Endodermal cell (in vitro differentiated cells): ENCODE results near the gene BRSK2. TPM values are rescaled to one million over a fixed set of nuclear protein-coding genes. Genes with fewer than 3 reads are reported as not detected.

Experiments used
- DNase-seq: peaks from one replicate; pipeline ENCODE4 v3.0.0-alpha.2; 2017
- H3K27ac ChIP-seq: 2 replicates; pipeline ENCODE4 v1.5.1; 2013; ENCODE audit warnings: mild to moderate bottlenecking, low read depth, low read length, moderate library complexity
- H3K27me3 ChIP-seq: 2 replicates; pipeline ENCODE4 v1.6.1; 2013; ENCODE audit warnings: mild to moderate bottlenecking, low read length, moderate library complexity; ENCODE audit not compliant: insufficient read depth, control insufficient read depth, poor library complexity, severe bottlenecking
- H3K36me3 ChIP-seq: 2 replicates; pipeline ENCODE4 v1.7.0; 2013; ENCODE audit warnings: mild to moderate bottlenecking, low read length, moderate library complexity; ENCODE audit not compliant: control insufficient read depth, insufficient read depth
- H3K4me1 ChIP-seq: one replicate; pipeline ENCODE4 v1.7.0; 2013; ENCODE audit warnings: low read length; ENCODE audit not compliant: control insufficient read depth, insufficient read depth
- H3K4me3 ChIP-seq: 2 replicates; pipeline ENCODE4 v1.5.1; 2013; ENCODE audit warnings: mild to moderate bottlenecking, low read length, moderate library complexity
- H3K9ac ChIP-seq: 2 replicates; pipeline ENCODE4 v1.6.1; 2013; ENCODE audit warnings: mild to moderate bottlenecking, low read length, moderate library complexity; ENCODE audit not compliant: poor library complexity, severe bottlenecking; ENCODE audit errors: extremely low read depth
- H3K9me3 ChIP-seq: 2 replicates; pipeline ENCODE4 v1.6.1; 2013; ENCODE audit warnings: mild to moderate bottlenecking, low read length, moderate library complexity; ENCODE audit not compliant: control insufficient read depth
- H3K27ac Mint-ChIP-seq: 2 replicates; pipeline ENCODE4 v1.8.0; 2020; ENCODE audit warnings: mixed read lengths
- H3K27me3 Mint-ChIP-seq: 2 replicates; pipeline ENCODE4 v1.8.0; 2021; ENCODE audit warnings: mild to moderate bottlenecking, mixed read lengths; ENCODE audit not compliant: insufficient read depth
- H3K36me3 Mint-ChIP-seq: 2 replicates; pipeline ENCODE4 v1.8.0; 2020; ENCODE audit warnings: low read depth, mixed read lengths
- H3K4me1 Mint-ChIP-seq: 2 replicates; pipeline ENCODE4 v1.8.0; 2020; ENCODE audit warnings: mixed read lengths
- H3K4me3 Mint-ChIP-seq: 2 replicates; pipeline ENCODE4 v1.8.0; 2020; ENCODE audit warnings: mild to moderate bottlenecking, moderate library complexity, mixed read lengths
- H3K9me3 Mint-ChIP-seq: 2 replicates; pipeline ENCODE4 v1.8.0; 2020; ENCODE audit warnings: mild to moderate bottlenecking, mixed read lengths
- CTCF ChIP-seq: fragments of 200-600 bp; sonication (generic); conservative IDR thresholded peaks from 2 replicates; pipeline ENCODE4 v1.5.0; 2021; ENCODE audit warnings: antibody characterized with exemption, mild to moderate bottlenecking
- whole genome bisulfite sequencing, 2 experiments: methylation state at CpG; one replicate each; pipeline versions ENCODE4 v1.1.5 to v1.1.7; 2013; ENCODE audit warnings: missing lambda C conversion rate in 2 of 2, mixed read lengths in 1 of 2; ENCODE audit not compliant: insufficient coverage in 1 of 2, insufficient read length in 1 of 2; 5-methylcytosine and 5-hydroxymethylcytosine counted together
- total RNA-seq, 2 donors: library from RNA; stranded (reverse); fragmentation: NEBNext Ultra II Directional in 1 of 2; extraction: Animal tissue kit (Norgen Biotek cat#: 25700) in 1 of 2; gene quantifications; 2 replicates in 1 of 2; 3 replicates in 1 of 2; pipeline ENCODE4 v1.2.1, GENCODE V29; 2021

The BRSK2 gene
- total RNA-seq, 2 donors from 2014 or later: 9.4 to 10.3 TPM

GRCh38 chr11:1507381-1508140 is 117.8 kb downstream of the BRSK2 start:
- no peak for DNase-seq
- Histone ChIP-seq H3K36me3 (no peaks in the 10 kb centered on the region), H3K9ac (peak overlapping the region; percentile 3), H3K27ac (no peak overlapping the region), H3K27me3 (no peaks in the 10 kb centered on the region), H3K4me3 (no peak overlapping the region), H3K4me1 (peaks cover 7% of the 10 kb centered on the region), H3K9me3 (no peaks in the 10 kb centered on the region)
- Mint-ChIP-seq H3K27me3 (no peaks in the 10 kb centered on the region), H3K27ac (peak overlapping the region; percentile 84), H3K4me1 (peaks cover 7% of the 10 kb centered on the region), H3K4me3 (no peak overlapping the region), H3K36me3 (no peaks in the 10 kb centered on the region), H3K9me3 (no peaks in the 10 kb centered on the region)
- TF ChIP-seq CTCF: no peak
- WGBS, 2 experiments: 79 to 87% methylated on average over 13 to 21 of the region's 21 CpGs

GRCh38 chr11:1508491-1508891 is 118.8 kb downstream of the BRSK2 start:
- Mint-ChIP-seq H3K9me3 (no peaks in the 10 kb centered on the region), H3K4me3 (no peak overlapping the region), H3K36me3 (no peaks in the 10 kb centered on the region), H3K27ac (no peak overlapping the region), H3K27me3 (no peaks in the 10 kb centered on the region), H3K4me1 (peaks cover 7% of the 10 kb centered on the region)
- Histone ChIP-seq H3K9me3 (no peaks in the 10 kb centered on the region), H3K9ac (no peak overlapping the region), H3K27ac (no peak overlapping the region), H3K4me3 (no peak overlapping the region), H3K36me3 (no peaks in the 10 kb centered on the region), H3K4me1 (peaks cover 7% of the 10 kb centered on the region), H3K27me3 (no peaks in the 10 kb centered on the region)
- no peak for DNase-seq
- no peak for TF ChIP-seq CTCF
- WGBS, 2 experiments: 71 to 78% methylated on average over 6 to 15 of the region's 15 CpGs

GRCh38 chr11:1508986-1509385 is 119.3 kb downstream of the BRSK2 start:
- DNase-seq: no peak
- Histone ChIP-seq H3K27ac (no peak overlapping the region), H3K4me3 (no peak overlapping the region), H3K27me3 (no peaks in the 10 kb centered on the region), H3K36me3 (no peaks in the 10 kb centered on the region), H3K9ac (no peak overlapping the region), H3K4me1 (peaks cover 7% of the 10 kb centered on the region), H3K9me3 (no peaks in the 10 kb centered on the region)
- TF ChIP-seq CTCF: no peak
- 78 to 83% methylated on average over 7 to 10 of the region's 10 CpGs for WGBS, 2 experiments
- Mint-ChIP-seq H3K4me1 (peaks cover 7% of the 10 kb centered on the region), H3K27me3 (no peaks in the 10 kb centered on the region), H3K4me3 (no peak overlapping the region), H3K27ac (no peak overlapping the region), H3K36me3 (no peaks in the 10 kb centered on the region), H3K9me3 (no peaks in the 10 kb centered on the region)
